IPS-NIHi7 (cell line): ENCODE measurements around the gene IQSEC3.
"Not testable (repeated sequence)": the region's sequence is repeated elsewhere in the genome, so short reads cannot be mapped to it uniquely, and the experiment has no call there.

ENCODE experiments used
- DNase-seq: peaks from one replicate; pipeline ENCODE4 v3.0.0; 2012; ENCODE audit warnings: mixed read lengths; ENCODE audit errors: extremely low spot score

IQSEC3 gene

DNA sequence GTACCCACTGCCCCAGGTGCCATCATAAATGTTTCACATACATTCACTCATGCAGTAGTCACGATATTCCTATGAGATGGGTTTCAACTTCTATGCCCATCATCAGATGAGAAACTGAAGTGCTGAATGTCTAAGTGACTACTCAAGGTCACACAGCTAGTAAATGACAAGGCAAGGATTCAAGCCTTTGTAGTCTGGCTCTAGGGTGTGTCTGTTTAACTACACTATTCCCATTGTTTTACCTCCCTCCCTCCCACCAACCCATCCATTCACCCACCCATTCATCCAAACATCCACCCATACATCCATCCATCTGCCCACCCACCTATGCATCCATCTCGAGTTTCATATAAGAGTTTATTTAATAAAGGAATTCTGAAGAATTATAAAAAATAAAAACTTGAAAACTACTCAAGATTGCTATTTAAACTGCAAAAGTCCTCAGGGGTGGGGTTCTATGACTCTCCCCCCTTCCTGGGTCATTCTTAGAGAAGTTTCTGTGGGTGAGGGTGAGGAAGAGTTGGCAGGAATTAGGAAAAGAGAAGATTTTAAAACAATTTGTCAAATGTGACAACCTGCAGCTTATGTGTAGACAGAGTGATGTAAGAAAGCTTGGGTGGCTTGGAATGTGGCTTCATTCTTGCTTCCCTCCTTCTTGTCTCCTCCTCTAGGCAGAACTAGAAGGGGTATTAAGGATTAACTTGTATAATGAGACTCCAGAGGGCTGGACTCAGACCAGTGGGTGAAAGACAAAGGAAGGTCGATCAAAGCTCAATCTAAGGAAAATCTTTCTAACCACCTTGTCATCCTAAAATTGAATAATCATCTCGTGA lies 13.4 kb upstream of the IQSEC3 start:
- DNase-seq, result peak; percentile 9

DNA sequence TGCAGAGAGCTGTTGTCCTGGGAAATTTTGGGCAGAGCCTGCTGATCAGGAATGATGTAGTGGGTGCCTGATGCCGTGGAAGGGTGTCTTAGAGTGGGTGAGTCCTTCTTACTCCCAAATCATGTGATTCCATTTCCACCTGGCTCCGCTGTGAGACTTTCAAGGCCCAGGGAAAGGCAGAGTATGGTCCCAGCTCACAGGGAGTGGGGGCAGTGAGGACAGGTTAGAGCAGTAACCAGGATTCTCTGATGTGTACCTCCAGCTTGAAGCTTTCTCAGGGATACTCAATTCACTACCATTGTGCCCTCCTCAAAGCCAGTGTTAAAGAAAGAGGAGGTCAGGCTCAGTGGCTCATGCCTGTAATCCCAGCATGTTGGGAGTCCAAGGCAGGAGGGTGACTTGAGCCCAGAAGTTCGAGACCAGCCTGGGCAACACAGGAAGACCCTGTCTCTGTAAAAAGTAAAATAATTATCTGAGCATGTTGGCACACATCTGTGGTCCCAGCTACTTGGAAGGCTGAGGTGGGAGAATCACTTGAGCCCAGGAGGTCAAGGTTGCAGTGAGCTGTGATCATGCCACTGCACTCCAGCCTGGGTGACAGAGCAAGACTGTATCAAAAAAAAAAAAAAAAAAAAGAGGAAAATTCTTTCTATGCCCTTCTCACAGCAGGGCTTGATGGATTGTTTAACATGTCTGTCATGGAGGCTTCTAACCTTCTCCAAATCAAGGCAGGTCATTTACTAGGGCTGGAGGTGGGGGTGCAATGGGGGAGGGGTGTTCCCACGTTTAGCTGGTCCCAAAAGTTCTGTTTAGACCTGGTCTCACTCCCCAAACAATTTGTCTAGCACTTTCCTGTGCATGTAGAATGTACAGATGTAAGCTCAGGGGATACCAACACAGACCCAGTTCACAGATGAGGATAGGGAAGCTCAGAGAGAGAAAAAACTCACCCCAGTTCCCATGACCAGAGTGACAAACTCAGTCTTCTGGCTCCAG lies 12.5 kb upstream of the IQSEC3 start:
- peak; percentile 10 for DNase-seq

DNA sequence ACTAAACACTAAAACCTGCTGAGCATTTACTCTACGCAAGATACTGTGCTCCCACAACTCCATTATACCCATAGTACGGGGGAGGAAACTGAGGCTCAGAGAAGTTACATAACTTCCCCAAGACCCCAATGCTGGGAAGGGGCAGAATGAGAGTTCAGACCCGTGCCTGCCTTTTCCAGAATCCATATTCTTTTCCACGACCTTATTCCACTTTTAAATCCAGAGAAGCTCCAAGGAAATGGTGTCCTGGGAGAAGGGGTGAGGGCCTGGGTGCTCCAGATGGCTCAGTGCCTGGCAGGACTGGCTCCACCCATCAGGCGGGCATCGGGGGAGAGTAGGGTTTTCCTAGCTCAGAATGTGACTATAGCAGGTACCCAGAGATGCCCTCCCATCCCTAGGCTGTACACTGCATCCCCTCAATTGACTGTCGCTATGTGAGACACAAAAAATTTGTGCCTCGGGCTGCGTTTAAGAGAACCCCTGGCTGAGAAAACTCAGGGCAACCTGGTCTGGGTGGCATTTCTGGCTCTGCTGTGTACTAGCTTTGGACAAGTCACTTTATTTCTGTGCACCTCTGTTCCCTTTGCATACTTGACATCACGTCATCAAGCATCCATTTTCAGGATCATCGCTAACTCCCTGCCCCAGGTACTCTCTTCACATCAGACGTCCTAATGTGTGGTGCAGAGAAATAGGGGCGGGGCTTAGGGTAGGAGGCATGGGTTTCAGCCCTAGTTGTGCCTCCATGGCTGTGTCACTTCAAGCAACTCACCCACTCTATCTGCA lies 11.6 kb upstream of the IQSEC3 start:
- DNase-seq, result peak; percentile 15

DNA sequence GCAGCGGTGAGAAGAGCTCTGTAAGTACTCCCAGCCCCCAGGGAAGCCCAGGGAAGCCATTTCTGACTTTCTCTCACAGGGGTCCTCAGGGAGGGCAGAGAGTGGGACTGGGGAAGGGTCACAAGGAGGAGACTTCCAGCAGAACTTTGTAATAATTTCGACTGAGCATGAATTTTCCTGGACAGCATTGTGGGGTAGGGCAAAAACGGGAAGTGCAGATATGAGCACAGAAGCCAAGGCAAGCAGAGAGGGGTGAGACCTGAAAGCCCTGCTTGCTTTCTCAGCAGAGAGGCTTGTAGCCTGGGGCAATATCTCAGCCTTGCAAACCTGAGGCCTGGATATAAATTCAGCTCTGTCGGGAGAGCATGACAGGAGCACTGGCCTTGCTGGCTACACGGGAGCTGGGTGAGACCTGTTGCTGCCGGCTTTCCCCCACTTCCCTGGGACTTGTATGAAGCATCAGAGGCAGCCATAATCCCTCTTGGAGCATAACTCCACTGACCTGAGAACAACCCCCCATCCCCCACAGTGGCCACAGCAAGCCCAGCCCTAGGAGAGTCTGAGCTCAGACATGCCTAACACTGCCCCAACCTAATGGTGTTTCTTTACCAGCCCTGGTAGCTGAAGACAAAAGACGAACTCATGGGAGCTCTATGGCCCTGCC lies 9.8 kb upstream of the IQSEC3 start:
- DNase-seq, result peak; percentile 7

DNA sequence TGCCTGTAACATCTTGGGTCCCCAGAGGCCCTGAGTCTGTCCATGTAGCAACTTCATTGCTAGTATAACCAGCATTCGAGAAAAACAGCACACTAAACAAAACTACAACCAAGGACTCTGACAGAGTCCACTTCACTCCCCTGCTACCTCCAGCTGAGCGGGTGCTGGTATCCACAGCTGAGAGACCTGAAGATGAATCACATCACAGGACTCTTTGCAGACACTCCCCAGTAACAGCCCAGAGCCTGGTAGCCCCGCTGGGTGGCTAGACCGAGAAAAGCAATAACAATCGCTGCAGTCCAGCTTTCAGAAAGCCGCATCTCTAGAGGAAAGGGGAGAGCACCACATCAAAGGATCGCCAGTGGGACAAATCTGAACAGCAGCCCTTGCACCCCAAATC lies 9.0 kb upstream of the IQSEC3 start:
- no peak for DNase-seq

DNA sequence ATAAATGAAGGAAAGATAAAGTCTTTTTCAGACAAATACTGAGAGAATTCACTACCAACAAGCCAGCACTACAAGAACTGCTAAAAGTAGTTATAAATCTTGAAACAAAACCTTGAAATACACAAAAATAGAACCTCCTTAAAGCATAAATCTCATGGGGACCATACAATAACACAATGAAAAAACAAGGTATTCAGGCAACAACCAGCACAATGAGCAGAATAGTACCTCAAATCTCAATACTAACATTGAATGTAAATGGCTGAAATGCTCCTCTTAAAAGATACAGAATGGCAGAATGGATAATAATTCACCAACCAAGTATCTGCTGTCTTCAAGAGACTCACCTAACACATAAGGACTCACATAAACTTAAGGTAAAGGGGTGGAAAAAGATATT lies 7.7 kb upstream of the IQSEC3 start:
- no peak for DNase-seq

DNA sequence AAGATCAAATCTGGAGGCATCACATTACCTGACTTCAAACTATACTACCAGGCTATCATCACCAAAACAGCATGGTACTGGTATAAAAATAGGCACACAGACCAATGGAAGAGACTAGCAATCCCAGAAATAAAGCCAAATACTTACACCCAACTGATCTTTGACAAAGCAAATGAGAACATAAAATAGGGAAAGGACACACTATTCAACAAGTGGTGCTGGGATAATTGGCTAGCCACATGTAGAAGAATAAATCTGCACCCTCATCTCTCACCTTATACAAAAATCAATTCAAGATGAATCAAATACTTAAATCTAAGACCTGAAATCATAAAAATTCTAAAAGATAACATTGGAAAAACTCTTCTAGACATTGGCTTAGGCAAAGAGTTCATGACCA lies 4.7 kb upstream of the IQSEC3 start:
- not testable (repeated sequence) for DNase-seq

DNA sequence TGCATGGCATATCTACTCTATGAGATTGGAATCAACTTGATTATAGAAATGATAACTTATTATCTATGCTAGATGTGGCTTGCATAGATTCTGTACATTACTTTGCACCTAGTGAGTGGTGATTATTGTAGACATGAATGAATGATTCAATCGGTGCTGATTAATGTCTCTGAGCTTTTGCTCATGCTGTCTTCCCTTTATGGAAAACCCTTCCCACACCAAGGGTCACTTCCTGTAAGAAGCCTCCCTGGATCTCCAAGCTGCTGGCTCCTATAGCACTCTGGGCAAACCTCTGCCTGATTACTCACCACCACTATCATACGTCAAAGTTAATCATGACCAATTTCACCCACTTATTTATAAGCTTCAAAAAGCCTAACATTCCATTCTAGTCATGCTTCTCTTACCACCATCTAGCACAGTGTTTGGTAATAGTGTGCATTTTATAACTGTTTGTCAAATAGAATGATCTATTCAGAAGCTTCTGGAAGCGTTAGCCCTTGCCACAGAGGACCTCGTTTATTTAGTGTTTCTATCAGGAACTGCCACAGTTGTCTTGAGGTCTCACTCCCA lies 990 bp upstream of the IQSEC3 start:
- DNase-seq, result not testable (repeated sequence)

DNA sequence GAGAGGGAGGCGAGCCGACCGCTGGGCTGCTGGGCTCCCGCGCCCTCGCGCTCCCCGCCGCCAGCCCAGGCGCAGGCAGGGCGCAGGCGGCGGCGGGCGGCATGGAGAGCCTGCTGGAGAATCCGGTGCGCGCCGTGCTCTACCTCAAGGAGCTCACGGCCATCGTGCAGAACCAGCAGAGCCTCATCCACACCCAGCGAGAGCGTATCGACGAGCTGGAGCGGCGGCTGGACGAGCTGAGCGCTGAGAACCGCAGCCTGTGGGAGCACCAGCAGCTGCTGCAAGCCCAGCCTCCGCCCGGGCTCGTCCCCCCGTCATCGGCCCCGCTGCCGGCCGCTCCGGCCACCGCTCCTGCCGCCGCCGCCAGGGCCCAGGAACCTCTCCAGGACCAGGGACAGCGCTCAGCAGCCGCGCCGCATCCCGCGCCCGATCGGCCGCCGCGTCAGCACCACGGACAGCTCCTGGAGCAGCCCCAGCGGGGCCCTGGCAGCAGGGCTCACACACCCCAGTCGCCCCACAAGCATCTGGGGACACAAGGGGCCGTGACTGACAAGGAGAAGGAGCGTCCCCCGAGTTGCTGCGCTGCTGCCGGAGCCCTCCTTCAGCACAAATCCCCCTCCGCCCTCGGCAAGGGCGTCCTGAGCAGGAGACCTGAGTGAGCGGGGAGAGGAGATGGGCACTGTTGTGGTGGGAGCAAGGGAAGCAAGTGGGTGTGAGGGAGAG lies 376 bp downstream of the IQSEC3 start:
- not testable (repeated sequence) for DNase-seq

DNA sequence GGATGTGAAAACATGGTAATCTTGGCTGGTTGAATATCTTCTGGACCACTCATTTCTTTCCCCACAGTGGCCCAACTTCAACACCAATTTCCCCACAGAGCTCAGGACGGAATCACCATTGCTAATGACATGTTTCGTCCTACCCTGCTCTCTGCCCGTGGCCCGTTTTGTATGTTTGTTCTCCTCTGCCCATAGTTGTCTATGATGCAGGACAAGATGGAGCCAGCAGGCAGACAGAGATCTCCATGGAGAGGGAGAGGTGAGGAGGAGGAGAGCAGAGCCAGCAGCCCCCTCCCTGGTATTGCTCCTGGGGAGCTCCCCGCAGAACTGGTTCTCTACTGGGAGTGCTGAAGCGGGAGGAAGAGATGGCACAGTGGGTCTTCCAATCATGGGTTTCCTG lies 3.1 kb downstream of the IQSEC3 start:
- DNase-seq, result not testable (repeated sequence)

DNA sequence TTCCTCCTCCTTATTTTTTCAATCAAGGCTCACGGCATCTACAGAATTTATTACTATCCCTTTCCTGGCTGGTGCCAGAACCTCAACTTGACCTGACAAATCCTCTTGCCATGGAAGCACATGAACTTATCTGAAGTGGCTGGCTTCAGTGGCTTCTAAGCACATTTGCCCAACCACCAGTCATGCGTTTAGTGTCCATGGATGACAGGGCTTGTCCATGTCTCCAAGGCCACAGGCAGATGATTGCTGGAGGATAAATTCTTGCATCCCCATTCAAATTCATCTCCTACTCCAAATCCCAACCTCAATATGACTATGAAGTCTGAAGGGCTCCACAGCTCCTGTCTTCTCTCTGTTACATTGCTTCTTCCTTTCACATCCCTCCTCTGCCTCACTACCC lies 4.0 kb downstream of the IQSEC3 start:
- DNase-seq, result not testable (repeated sequence)

DNA sequence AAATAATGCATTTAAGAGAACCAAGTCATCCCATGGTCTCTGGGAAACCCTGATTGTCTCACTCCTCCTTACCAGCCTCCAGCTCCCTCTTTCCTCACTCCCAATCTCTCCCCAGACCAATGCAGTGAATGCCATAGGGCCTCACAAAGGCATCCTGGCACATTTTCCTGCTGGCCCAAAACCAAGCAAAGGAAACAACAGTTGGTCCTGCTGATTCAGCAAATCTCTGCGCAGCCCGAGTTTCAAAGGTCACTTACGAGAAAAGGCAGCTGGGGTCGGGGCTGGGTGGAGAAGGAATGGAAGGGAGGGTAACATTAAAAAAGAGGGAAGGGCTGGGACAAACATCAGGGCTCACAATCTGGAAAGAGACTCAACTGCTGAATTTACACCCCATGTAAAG lies 5.5 kb downstream of the IQSEC3 start:
- DNase-seq, result not testable (repeated sequence)

DNA sequence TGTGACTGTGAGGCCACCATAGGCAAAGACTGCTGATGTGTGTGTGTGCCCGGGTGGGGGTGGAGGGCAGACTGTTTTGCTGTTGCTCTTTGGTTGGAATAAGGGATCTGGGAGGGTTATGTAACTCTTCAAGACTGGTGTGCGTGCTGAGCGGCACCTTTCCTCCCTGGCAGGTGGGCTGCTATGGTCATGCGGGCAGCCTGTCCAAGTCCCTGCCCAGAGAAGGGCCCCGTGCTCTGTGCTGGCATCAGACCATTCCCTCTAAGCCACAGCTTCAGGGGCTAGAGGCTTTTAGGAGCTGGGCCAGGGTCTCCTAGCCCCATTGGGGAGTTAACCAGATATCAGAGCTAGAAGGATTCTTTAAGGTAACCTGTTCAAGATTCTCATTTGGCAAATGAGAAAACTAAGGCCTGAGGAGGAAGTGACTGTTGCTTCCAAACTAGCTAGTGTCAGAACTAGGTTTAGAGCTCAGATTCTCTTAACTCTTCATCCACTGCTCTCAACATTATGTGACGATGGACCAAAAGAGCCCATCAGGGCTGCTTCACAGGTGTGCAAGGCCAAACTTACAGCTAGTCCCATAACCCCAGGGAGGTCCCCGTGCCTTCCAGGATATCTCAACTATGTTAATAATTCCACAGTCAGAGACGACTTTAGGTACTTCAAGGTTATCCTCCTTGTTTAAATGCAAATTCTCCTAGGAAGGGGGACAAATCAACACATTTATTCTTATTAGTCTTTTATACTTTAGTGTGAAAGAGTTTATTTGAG lies 8.0 kb downstream of the IQSEC3 start:
- not testable (repeated sequence) for DNase-seq

DNA sequence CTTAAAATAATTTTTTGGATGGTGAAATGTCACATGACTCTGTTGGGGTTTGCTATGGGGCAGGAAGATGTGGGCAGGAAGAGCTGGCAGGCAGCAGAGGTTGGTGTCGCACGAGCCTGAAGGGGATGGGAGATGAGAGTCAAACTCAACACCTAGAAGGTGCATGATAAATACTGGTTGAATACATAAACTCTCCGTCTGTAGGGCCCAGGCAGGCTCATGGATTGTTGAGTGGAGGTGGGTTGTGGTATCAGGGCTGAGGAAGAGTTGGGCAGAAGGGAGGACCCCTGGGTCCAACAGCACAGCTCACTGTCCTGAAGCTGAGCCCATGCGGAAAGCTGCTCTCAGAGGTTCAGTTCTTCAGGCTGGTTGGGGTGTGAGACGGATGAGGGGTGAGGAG lies 9.0 kb downstream of the IQSEC3 start:
- not testable (repeated sequence) for DNase-seq

DNA sequence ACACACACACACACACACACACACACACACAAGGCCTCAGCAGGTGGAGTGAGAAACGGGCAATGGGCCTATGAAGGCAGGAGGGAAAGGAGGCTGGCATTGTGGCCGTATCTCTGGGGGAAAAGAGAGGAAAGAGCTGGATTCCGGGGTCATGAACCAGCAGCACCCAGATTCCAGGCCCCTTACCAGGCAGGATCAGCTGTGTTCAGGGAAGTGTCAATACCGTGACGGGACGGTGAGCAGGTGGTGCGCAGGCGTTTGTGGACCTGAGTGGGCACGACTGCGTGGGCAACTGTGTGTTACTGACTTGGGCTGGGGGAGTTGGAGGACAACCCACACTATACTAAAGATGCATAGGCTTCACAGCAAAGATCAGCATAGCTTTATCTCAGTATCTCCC lies 9.5 kb downstream of the IQSEC3 start:
- not testable (repeated sequence) for DNase-seq

DNA sequence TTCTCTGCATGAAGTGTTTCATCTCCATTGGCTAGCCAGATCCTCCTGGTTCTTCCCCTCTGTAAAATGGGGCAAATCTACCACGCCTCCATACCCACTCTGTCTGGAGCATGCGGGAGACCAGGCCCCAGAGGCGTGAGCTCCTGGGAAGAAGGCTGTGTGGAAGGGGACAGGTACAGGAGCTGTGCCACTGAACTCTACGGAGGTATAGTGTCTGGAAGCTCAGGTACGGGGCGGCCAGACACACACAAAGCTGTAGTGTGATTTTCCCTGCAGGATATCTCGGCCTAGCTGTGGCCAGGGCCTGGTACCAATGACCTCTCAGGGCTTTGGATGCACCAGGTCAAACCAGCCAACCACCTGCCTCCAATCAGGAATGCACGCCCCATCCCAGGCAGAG lies 10.0 kb downstream of the IQSEC3 start:
- not testable (repeated sequence) for DNase-seq

DNA sequence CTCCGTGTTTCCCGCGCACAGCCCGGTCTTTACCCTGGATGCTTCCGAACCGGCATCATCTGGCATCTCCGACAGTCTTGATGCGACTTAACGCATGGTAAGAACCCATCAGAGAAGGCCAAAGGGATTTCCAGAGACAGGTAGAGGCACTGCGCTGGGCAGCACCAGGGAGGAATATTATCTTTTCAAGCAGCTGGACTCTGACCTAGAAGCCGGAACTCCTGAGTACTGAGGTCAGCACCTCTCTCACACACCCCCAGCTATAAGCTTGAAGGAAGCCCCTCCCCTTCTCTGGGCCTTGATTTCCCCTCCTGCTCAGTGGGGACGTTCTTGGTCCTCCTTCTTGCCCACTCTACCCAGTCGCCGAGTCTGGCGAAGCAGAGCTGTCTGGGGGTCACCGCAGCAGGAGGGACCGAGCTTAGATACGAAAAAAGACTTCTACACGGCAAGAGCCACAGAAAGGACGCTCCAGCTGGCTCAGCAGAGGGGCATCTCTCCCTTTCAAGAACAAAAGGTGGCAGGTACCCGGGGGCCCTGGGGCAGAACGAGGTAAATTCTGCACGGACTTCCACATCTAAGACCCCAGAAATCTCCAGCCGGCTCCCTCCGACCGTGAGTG lies 10.6 kb downstream of the IQSEC3 start:
- DNase-seq, result not testable (repeated sequence)

DNA sequence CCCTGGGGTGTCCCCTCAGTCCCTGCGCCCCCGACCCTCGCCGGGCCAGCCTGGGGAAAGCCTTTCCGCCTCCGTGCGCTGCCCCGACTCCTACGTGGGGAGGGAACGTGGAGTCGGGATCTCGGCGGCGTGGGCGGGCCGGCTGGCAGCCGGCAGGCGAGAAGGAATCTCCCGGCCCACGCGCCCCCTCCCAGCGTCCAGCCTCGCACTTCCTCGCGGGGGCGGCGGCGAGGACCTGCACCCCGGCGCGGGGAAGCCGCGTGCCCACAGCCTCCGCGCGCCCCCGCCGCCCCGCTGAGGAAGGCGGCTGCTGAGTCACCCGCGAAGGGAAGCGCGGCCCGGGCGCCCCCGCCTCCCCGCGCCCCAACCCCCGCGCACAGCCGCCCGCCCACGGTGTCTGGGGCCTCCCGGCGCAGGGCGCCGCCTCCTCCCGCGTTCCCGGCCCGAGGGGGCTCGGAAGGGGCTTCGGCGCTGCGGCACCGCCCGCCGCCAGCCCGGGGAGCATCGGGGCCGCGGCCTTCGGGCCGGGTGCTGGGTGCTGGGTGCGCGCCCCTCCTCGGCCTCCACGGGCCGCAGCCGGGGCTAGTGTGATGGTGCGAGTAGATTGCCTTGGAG lies 11.3 kb downstream of the IQSEC3 start:
- DNase-seq, result not testable (repeated sequence)
